Right lobe of liver (tissue), 4 donors: Measurements from ENCODE around the gene ADGRG3.

ENCODE experiments used
- CTCF ChIP-seq, 4 donors: fragments of 200-600 bp in 3 of 4; fragments of 450-650 bp in 1 of 4; IDR thresholded peaks; one replicate each; pipeline versions ENCODE4 v1.5.1 to v1.8.0; 2016 to 2022; ENCODE audit warnings: antibody characterized with exemption in 4 of 4, mild to moderate bottlenecking in 2 of 4
- POLR2A ChIP-seq: fragments of 450-650 bp; IDR thresholded peaks from one replicate; pipeline ENCODE4 v1.6.1; 2017; ENCODE audit warnings: antibody characterized with exemption, mild to moderate bottlenecking
- donor health status: DM: no; HTN: no; CAD: no.
- donor health status: DM: no; HTN: no; CAD: no.
- donor health status: DM: no; HTN: yes; CAD: no.

- TF ChIP-seq CTCF (IDR thresholded peaks at IDR 0.05): no peak
- TF ChIP-seq POLR2A: no peak
Observed at GRCh38 chr16:57725976-57726375, 57.9 kb downstream of the ADGRG3 start.
